Activated CD8-positive, alpha-beta T cell treated with anti-CD3 and anti-CD28 coated beads for 36 hours (primary cell): ENCODE results near the gene MOB4. TPM values are rescaled to one million over a fixed set of nuclear protein-coding genes. Genes with fewer than 3 reads are reported as not detected.

Source experiments
- ATAC-seq: fragments of 200-7000 bp; cut with Tn5 transposase; one replicate; pipeline ENCODE4 v1.10.0; 2021; ENCODE audit warnings: mild to moderate bottlenecking, moderate library complexity
- CTCF ChIA-PET: fragments of 350-600 bp; sonication (Branson Sonifier 250); formaldehyde crosslinking; loops from one replicate; lab custom pipeline; 2021; ENCODE audit warnings: antibody characterized with exemption; lab: Charles Lee
- POLR2A ChIA-PET: fragments of 350-600 bp; sonication (Branson Sonifier 250); formaldehyde crosslinking; loops from one replicate; lab custom pipeline; 2021; ENCODE audit warnings: antibody characterized with exemption; lab: Charles Lee
- DNase-seq: peaks from one replicate; pipeline ENCODE4 v3.0.0-alpha.2; 2020
- H3K27ac Mint-ChIP-seq: one replicate; pipeline ENCODE4 v1.8.0; 2021; ENCODE audit warnings: mild to moderate bottlenecking, mixed read lengths
- H3K27me3 Mint-ChIP-seq: one replicate; pipeline ENCODE4 v1.8.0; 2021; ENCODE audit warnings: mixed read lengths
- H3K36me3 Mint-ChIP-seq: one replicate; pipeline ENCODE4 v1.8.0; 2021; ENCODE audit warnings: low read depth, mixed read lengths
- H3K4me1 Mint-ChIP-seq: one replicate; pipeline ENCODE4 v1.8.0; 2021; ENCODE audit warnings: low read depth, mixed read lengths
- H3K4me3 Mint-ChIP-seq: one replicate; pipeline ENCODE4 v1.8.0; 2021; ENCODE audit warnings: mild to moderate bottlenecking, moderate library complexity, mixed read lengths
- H3K9me3 Mint-ChIP-seq: one replicate; pipeline ENCODE4 v1.8.0; 2021; ENCODE audit warnings: mixed read lengths
- CTCF ChIP-seq: fragments of 200-600 bp; IDR thresholded peaks from one replicate; pipeline ENCODE4 v1.8.0; 2022; ENCODE audit warnings: antibody characterized with exemption, mild to moderate bottlenecking
- intact Hi-C: fragments of 100-400 bp; cut with micrococcal nuclease; formaldehyde crosslinking; loops from one replicate; pipeline ENCODE4 v1.10.0; 2022
- total RNA-seq, 2 experiments: library from RNA; stranded (reverse); gene quantifications; one replicate each; pipeline ENCODE4 v1.2.3, GENCODE V29; 2021

The MOB4 gene
- total RNA-seq, 2 experiments from 2014 or later: 15.1 to 15.9 TPM

- no peak for TF ChIP-seq CTCF
- Mint-ChIP-seq H3K27ac (peak overlapping the region; percentile 58), H3K27me3 (no peaks in the 10 kb centered on the region), H3K4me3 (no peak overlapping the region), H3K4me1 (peaks cover 4% of the 10 kb centered on the region), H3K36me3 (peaks cover 16% of the 10 kb centered on the region), H3K9me3 (no peaks in the 10 kb centered on the region)
- intact Hi-C loops: no loop called here
- no peak for DNase-seq
- ChIA-PET POLR2A (no interaction called here), CTCF (no interaction called here)
- no peak for ATAC-seq
These were observed 40.6 kb downstream of the MOB4 start for GRCh38 chr2:197556456-197556855.

GRCh38 chr2:197558393-197558792 lies 42.5 kb downstream of the MOB4 start:
- ATAC-seq (no peak), DNase-seq (no peak)
- H3K4me3 Mint-ChIP-seq: no peak overlapping the region
- H3K27me3 Mint-ChIP-seq: no peaks in the 10 kb centered on the region
- POLR2A ChIA-PET: interaction anchor here (0.7 kb wide), 1 partner anchor 135 kb away, joined by 3 read pairs; no protein-coding TSS in a partner anchor
- H3K36me3 Mint-ChIP-seq: peaks cover 19% of the 10 kb centered on the region
- no peaks in the 10 kb centered on the region for H3K9me3 Mint-ChIP-seq
- CTCF ChIA-PET: no interaction called here
- intact Hi-C loops: no loop called here
- H3K4me1 Mint-ChIP-seq: peaks cover 4% of the 10 kb centered on the region
- no peak overlapping the region for H3K27ac Mint-ChIP-seq
- TF ChIP-seq CTCF: no peak

- DNase-seq: no peak
- POLR2A ChIA-PET: no interaction called here
- Mint-ChIP-seq H3K4me1 (peaks cover 4% of the 10 kb centered on the region), H3K9me3 (peaks cover 3% of the 10 kb centered on the region), H3K36me3 (peaks cover 24% of the 10 kb centered on the region), H3K27me3 (no peaks in the 10 kb centered on the region), H3K27ac (no peak overlapping the region), H3K4me3 (no peak overlapping the region)
- CTCF ChIA-PET: no interaction called here
- TF ChIP-seq CTCF: no peak
- ATAC-seq: no peak
- intact Hi-C loops: no loop called here
These were observed 43.8 kb downstream of the MOB4 start for GRCh38 chr2:197559681-197560080.

GRCh38 chr2:197560146-197560665 lies 44.3 kb downstream of the MOB4 start:
- Mint-ChIP-seq H3K36me3 (peaks cover 24% of the 10 kb centered on the region), H3K4me3 (no peak overlapping the region), H3K9me3 (peaks cover 3% of the 10 kb centered on the region), H3K27ac (no peak overlapping the region), H3K4me1 (peaks cover 4% of the 10 kb centered on the region), H3K27me3 (no peaks in the 10 kb centered on the region)
- TF ChIP-seq CTCF: no peak
- ChIA-PET POLR2A (no interaction called here), CTCF (no interaction called here)
- ATAC-seq: no peak
- intact Hi-C loops: no loop called here
- DNase-seq: no peak

- peaks cover 19% of the 10 kb centered on the region for H3K9me3 Mint-ChIP-seq
- H3K27ac Mint-ChIP-seq: no peak overlapping the region
- H3K4me3 Mint-ChIP-seq: no peak overlapping the region
- no peak for TF ChIP-seq CTCF
- peaks cover 28% of the 10 kb centered on the region for H3K36me3 Mint-ChIP-seq
- H3K4me1 Mint-ChIP-seq: no peaks in the 10 kb centered on the region
- H3K27me3 Mint-ChIP-seq: no peaks in the 10 kb centered on the region
- ATAC-seq (no peak), DNase-seq (no peak)
- ChIA-PET POLR2A (no interaction called here), CTCF (no interaction called here)
- intact Hi-C loops: no loop called here
These were observed 55.9 kb downstream of the MOB4 start for GRCh38 chr2:197571627-197572271.
